HEK293 (cell line): ENCODE measurements around the gene MAPK12.

Source experiments
- CTCF ChIA-PET: fragments of 350-600 bp; formaldehyde crosslinking; extraction: SDS; loops from one replicate; lab custom pipeline; 2021; ENCODE audit warnings: antibody characterized with exemption; lab: Yijun Ruan, JAX
- POLR2A ChIA-PET: fragments of 300-600 bp; formaldehyde crosslinking; extraction: SDS; loops from one replicate; lab custom pipeline; 2020; ENCODE audit warnings: antibody characterized with exemption, inconsistent platforms; lab: Yijun Ruan, JAX
- H3K27ac ChIP-seq: fragments of 200-500 bp; sonication (Bioruptor generic); 2 replicates; pipeline ENCODE4 v1.5.1; 2014; ENCODE audit warnings: low read depth, low read length, control low read depth, inconsistent platforms; ENCODE audit errors: extremely low read depth
- H3K36me3 ChIP-seq, 2 experiments: fragments of 200-500 bp in 1 of 2; sonication (Bioruptor generic) in 1 of 2; 1 replicate in 1 of 2; 2 replicates in 1 of 2; pipeline ENCODE4 v1.5.1; 2014 to 2017; ENCODE audit warnings: inconsistent platforms in 2 of 2, low read length in 2 of 2; ENCODE audit not compliant: control insufficient read depth in 2 of 2, insufficient read depth in 1 of 2
- H3K4me1 ChIP-seq: fragments of 200-500 bp; sonication (Bioruptor generic); 2 replicates; pipeline ENCODE4 v1.5.1; 2014; ENCODE audit warnings: mild to moderate bottlenecking, low read length, inconsistent platforms; ENCODE audit not compliant: control insufficient read depth, insufficient read depth
- H3K4me3 ChIP-seq: 2 replicates; pipeline ENCODE4 v1.5.1; 2011; ENCODE audit warnings: low read depth, mild to moderate bottlenecking, control low read depth, low read length, moderate library complexity
- H3K9me3 ChIP-seq: fragments of 200-500 bp; sonication (Bioruptor generic); 2 replicates; pipeline ENCODE4 v1.5.1; 2014; ENCODE audit warnings: low read depth, low read length, inconsistent platforms; ENCODE audit not compliant: control insufficient read depth, insufficient read depth
- FEZF1 ChIP-seq: fragments of 450-650 bp; formaldehyde crosslinking; IDR thresholded peaks from 2 replicates; pipeline ENCODE4 v1.5.1; 2016; ENCODE audit warnings: missing biosample characterization, missing genetic modification characterization
- GLI4 ChIP-seq: fragments of 450-650 bp; formaldehyde crosslinking; IDR thresholded peaks from 2 replicates; pipeline ENCODE4 v1.5.1; 2016; ENCODE audit warnings: missing biosample characterization, missing genetic modification characterization
- PRDM10 ChIP-seq: fragments of 450-650 bp; formaldehyde crosslinking; IDR thresholded peaks from 2 replicates; pipeline ENCODE4 v1.5.1; 2016; ENCODE audit warnings: missing biosample characterization, missing genetic modification characterization
- SP2 ChIP-seq: fragments of 450-650 bp; formaldehyde crosslinking; IDR thresholded peaks from 2 replicates; pipeline ENCODE4 v1.5.1; 2016; ENCODE audit warnings: missing biosample characterization, missing genetic modification characterization
- TRIM28 ChIP-seq: IDR thresholded peaks from 2 replicates; pipeline ENCODE4 v1.6.1; 2011; ENCODE audit warnings: low read length, control low read depth, borderline replicate concordance
- WT1 ChIP-seq: fragments of 450-650 bp; formaldehyde crosslinking; IDR thresholded peaks from 2 replicates; pipeline ENCODE4 v1.5.1; 2016; ENCODE audit warnings: missing biosample characterization, missing genetic modification characterization
- ZNF121 ChIP-seq: fragments of 450-650 bp; formaldehyde crosslinking; IDR thresholded peaks from 2 replicates; pipeline ENCODE4 v1.5.1; 2016; ENCODE audit warnings: missing biosample characterization, missing genetic modification characterization
- ZNF19 ChIP-seq: fragments of 450-650 bp; formaldehyde crosslinking; IDR thresholded peaks from 2 replicates; pipeline ENCODE4; 2016; ENCODE audit warnings: missing biosample characterization, missing genetic modification characterization, low read depth
- ZNF214 ChIP-seq: fragments of 450-650 bp; formaldehyde crosslinking; IDR thresholded peaks from 2 replicates; pipeline ENCODE4 v1.5.1; 2017; ENCODE audit warnings: missing biosample characterization, mild to moderate bottlenecking, missing genetic modification characterization, borderline replicate concordance
- ZNF239 ChIP-seq: fragments of 450-650 bp; formaldehyde crosslinking; IDR thresholded peaks from 2 replicates; pipeline ENCODE4 v1.5.1; 2016; ENCODE audit warnings: missing biosample characterization, missing genetic modification characterization
- ZNF335 ChIP-seq: fragments of 450-650 bp; formaldehyde crosslinking; conservative IDR thresholded peaks from 2 replicates; pipeline ENCODE4 v1.5.1; 2016; ENCODE audit warnings: missing biosample characterization, missing genetic modification characterization
- ZNF350 ChIP-seq: fragments of 450-650 bp; formaldehyde crosslinking; IDR thresholded peaks from 2 replicates; pipeline ENCODE4 v1.5.0; 2017; ENCODE audit warnings: missing biosample characterization, mild to moderate bottlenecking, missing genetic modification characterization
- ZNF398 ChIP-seq: fragments of 450-650 bp; formaldehyde crosslinking; IDR thresholded peaks from 2 replicates; pipeline ENCODE4 v1.5.1; 2017; ENCODE audit warnings: missing biosample characterization, missing genetic modification characterization
- ZNF629 ChIP-seq: fragments of 450-650 bp; formaldehyde crosslinking; IDR thresholded peaks from 2 replicates; pipeline ENCODE4 v1.5.1; 2017; ENCODE audit warnings: missing biosample characterization, missing genetic modification characterization
- ZNF639 ChIP-seq: fragments of 450-650 bp; formaldehyde crosslinking; IDR thresholded peaks from 2 replicates; pipeline ENCODE4 v1.5.1; 2016; ENCODE audit warnings: missing biosample characterization, missing genetic modification characterization
- ZNF785 ChIP-seq: fragments of 450-650 bp; formaldehyde crosslinking; IDR thresholded peaks from 2 replicates; pipeline ENCODE4 v1.5.1; 2016; ENCODE audit warnings: missing biosample characterization, missing genetic modification characterization
- ZSCAN23 ChIP-seq: fragments of 450-650 bp; formaldehyde crosslinking; IDR thresholded peaks from 2 replicates; pipeline ENCODE4 v1.5.1; 2016; ENCODE audit warnings: missing biosample characterization, missing genetic modification characterization
- TF ChIP-seq, protein P1 (sequence below): fragments of 450-650 bp; formaldehyde crosslinking; IDR thresholded peaks from 2 replicates; pipeline ENCODE4 v1.5.1; 2016; ENCODE audit warnings: missing biosample characterization, missing genetic modification characterization
- TF ChIP-seq, protein P2 (sequence below): fragments of 450-650 bp; formaldehyde crosslinking; IDR thresholded peaks from 2 replicates; pipeline ENCODE4 v1.5.1; 2017; ENCODE audit warnings: missing biosample characterization, missing genetic modification characterization
- TF ChIP-seq, protein P3 (sequence below): fragments of 450-650 bp; IDR thresholded peaks from 2 replicates; pipeline ENCODE4 v1.5.1; 2018; ENCODE audit warnings: missing biosample characterization, missing genetic modification characterization
- TF ChIP-seq, protein P4 (sequence below): fragments of 450-650 bp; formaldehyde crosslinking; IDR thresholded peaks from 2 replicates; pipeline ENCODE4 v1.5.1; 2016; ENCODE audit warnings: missing biosample characterization, missing genetic modification characterization, borderline replicate concordance

The MAPK12 gene

DNA sequence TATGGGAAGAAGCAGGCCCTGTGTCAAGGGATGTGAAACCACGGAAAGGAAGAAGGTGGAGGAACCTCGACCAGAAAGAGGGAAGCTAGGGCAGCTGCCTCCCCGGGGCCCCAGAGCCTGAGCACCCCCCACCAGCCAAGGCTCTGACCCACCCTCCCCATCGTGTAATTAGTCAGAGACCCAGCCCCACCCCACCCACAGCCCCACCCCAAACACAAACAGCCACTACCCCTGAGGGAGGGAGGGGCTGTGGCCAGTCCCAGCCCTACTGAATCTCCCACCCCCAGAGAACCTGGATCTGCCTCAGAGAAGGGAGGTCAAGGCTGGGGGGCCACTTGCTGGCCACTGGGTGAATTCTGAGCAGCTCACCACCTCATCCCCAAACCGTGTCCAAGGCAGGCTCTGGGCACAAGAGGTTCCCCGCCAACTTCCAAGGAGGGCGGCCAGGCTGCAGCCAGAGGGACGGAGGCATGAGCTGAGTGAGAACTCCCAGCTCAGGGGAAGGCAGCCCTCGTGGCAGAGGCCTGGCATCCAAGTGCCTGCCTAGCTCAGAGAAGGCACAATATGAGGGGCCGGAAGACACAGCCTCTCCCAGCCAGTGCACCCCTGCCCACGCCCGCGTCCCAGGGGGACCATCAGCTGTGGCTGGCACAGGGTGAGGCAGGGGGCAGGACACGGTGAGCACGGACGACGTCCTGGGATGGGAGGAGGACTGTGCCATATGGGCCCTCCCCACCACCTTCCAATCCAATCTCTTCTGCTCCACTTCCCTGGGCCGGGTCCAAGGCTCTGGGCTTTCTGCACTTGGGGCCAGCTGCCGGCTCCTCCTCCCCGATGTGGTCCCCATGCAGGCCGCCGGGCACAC, 43.3 kb upstream of the MAPK12 start (continued):
- no peak for TF ChIP-seq WT1 (tag by site-specific recombination)
- peak; percentile 42; the same call in 1 of the 2 replicates for TF ChIP-seq SP2
- TF ChIP-seq ZNF398 (tag by site-specific recombination), result peak; percentile 69

DNA sequence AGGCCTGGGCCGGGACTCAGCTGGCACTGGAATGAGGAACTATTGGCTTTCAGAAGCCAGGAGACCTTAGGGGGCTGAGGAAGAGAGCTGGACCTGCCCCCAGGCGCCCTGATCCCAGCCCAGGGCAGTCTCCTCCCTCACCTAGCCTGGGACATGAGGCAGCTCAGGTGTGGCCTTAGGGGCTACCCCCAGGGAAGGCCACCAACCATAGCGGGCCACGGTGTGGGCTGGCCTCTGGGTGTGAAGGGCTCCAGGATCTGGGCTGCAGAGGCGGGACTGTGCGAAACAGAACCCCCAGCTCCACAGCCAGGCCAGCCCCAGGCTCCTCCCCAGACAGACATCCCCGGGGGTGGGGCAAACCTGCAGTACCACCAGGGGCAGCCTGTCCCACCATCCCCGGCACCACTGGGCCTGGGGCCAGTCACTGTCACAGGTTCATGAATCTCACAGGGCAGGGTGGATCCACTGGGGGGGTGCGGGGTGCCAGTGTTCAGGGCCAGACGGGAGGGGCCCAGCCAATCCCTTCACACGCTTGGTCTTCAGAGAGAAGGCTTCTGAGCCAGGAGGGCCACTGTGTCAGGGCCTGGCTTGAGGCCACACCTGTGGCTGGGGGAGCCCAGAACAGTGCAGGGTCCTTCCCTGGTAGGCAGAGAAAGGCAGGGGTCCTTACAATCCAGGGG, 42.5 kb upstream of the MAPK12 start:
- ChIA-PET POLR2A (interaction anchor here (0.5 to 4.7 kb wide), 8 partner anchors 10 to 222 kb away, joined by 3 to 37 read pairs (median 4); partner anchors contain the start of genes NCAPH2 and SCO2), CTCF (interaction anchor here (1.0 to 2.1 kb wide), 6 partner anchors 7 to 53 kb away, joined by 3 to 8 read pairs (median 4); partner anchors contain the start of gene HDAC10)
- H3K4me1 ChIP-seq, result peaks cover 21% of the 10 kb centered on the region
- H3K27ac ChIP-seq, result peak overlapping the region; percentile 56
- H3K9me3 ChIP-seq, result no peaks in the 10 kb centered on the region
- H3K4me3 ChIP-seq, result no peak overlapping the region
- peaks cover 0 to 40% of the 10 kb centered on the region in 2 experiments; a peak in 1 of 3 replicates for H3K36me3 ChIP-seq
- TF ChIP-seq ZNF214, result no peak
- no peak for TF ChIP-seq ZNF121
- TF ChIP-seq ZNF785 (tag by site-specific recombination), result no peak
- no peak for TF ChIP-seq ZNF350 (tag by site-specific recombination)
- TF ChIP-seq TRIM28, result no peak
- TF ChIP-seq GLI4, result no peak
- TF ChIP-seq ZNF629 (tag by site-specific recombination), result no peak
- TF ChIP-seq, protein P1, sequence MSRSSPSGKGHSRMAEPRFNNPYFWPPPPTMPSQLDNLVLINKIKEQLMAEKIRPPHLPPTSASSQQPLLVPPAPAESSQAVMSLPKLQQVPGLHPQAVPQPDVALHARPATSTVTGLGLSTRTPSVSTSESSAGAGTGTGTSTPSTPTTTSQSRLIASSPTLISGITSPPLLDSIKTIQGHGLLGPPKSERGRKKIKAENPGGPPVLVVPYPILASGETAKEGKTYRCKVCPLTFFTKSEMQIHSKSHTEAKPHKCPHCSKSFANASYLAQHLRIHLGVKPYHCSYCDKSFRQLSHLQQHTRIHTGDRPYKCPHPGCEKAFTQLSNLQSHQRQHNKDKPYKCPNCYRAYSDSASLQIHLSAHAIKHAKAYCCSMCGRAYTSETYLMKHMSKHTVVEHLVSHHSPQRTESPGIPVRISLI (tag by site-specific recombination), result no peak
- no peak for TF ChIP-seq FEZF1 (tag by site-specific recombination)
- no peak for TF ChIP-seq ZNF639 (tag by site-specific recombination)
- peak; percentile 82 for TF ChIP-seq PRDM10 (tag by site-specific recombination)
- TF ChIP-seq, protein P2, sequence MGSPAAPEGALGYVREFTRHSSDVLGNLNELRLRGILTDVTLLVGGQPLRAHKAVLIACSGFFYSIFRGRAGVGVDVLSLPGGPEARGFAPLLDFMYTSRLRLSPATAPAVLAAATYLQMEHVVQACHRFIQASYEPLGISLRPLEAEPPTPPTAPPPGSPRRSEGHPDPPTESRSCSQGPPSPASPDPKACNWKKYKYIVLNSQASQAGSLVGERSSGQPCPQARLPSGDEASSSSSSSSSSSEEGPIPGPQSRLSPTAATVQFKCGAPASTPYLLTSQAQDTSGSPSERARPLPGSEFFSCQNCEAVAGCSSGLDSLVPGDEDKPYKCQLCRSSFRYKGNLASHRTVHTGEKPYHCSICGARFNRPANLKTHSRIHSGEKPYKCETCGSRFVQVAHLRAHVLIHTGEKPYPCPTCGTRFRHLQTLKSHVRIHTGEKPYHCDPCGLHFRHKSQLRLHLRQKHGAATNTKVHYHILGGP, result no peak
- no peak for TF ChIP-seq ZSCAN23 (tag by site-specific recombination)
- TF ChIP-seq ZNF239, result no peak
- no peak for TF ChIP-seq ZNF19
- TF ChIP-seq, protein P3, sequence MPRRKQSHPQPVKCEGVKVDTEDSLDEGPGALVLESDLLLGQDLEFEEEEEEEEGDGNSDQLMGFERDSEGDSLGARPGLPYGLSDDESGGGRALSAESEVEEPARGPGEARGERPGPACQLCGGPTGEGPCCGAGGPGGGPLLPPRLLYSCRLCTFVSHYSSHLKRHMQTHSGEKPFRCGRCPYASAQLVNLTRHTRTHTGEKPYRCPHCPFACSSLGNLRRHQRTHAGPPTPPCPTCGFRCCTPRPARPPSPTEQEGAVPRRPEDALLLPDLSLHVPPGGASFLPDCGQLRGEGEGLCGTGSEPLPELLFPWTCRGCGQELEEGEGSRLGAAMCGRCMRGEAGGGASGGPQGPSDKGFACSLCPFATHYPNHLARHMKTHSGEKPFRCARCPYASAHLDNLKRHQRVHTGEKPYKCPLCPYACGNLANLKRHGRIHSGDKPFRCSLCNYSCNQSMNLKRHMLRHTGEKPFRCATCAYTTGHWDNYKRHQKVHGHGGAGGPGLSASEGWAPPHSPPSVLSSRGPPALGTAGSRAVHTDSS (tag by site-specific recombination), result no peak
- TF ChIP-seq, protein P4, sequence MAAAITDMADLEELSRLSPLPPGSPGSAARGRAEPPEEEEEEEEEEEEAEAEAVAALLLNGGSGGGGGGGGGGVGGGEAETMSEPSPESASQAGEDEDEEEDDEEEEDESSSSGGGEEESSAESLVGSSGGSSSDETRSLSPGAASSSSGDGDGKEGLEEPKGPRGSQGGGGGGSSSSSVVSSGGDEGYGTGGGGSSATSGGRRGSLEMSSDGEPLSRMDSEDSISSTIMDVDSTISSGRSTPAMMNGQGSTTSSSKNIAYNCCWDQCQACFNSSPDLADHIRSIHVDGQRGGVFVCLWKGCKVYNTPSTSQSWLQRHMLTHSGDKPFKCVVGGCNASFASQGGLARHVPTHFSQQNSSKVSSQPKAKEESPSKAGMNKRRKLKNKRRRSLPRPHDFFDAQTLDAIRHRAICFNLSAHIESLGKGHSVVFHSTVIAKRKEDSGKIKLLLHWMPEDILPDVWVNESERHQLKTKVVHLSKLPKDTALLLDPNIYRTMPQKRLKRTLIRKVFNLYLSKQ (tag by site-specific recombination), result no peak
- TF ChIP-seq ZNF335 (tag by site-specific recombination), result no peak; the same call in 1 of the 2 replicates
